ENCODE results near the gene SMPD1.

The SMPD1 gene

GRCh38 chr11:6389905-6390717 is at the start of gene SMPD1:
SMPD1 (plus strand) TSS chr11:6390474; CDS start chr11:6390599, 125 bp downstream.
- no peak for TF ChIP-seq CTCF (IDR thresholded peaks at IDR 0.05; ENCODE audit: low read depth, low read length)

GRCh38 chr11:6345366-6345765 is 44.9 kb upstream of the SMPD1 start:
- no peaks in the 10 kb centered on the region for H3K36me3 ChIP-seq
- peaks cover 22% of the 10 kb centered on the region for H3K27me3 ChIP-seq (ENCODE audit: insufficient read depth, low read depth, severe bottlenecking)
- H3K9me3 ChIP-seq (ENCODE audit: severe bottlenecking), result no peaks in the 10 kb centered on the region
- H3K4me3 ChIP-seq (ENCODE audit: low read depth, low read length), result no peak overlapping the region
- no peak for DNase-seq
- no peak for TF ChIP-seq CTCF (IDR thresholded peaks at IDR 0.05; ENCODE audit: low read depth, low read length)
- no peak overlapping the region for H3K27ac ChIP-seq

More at GRCh38 chr11:6389905-6390717, at the start of gene SMPD1:
- peak; percentile 93 for DNase-seq
- peak within 1 kb of the TSS; percentile 73 for H3K27ac ChIP-seq
- H3K27me3 ChIP-seq (ENCODE audit: insufficient read depth, low read depth, severe bottlenecking), result no peaks in the 10 kb centered on the region
- H3K4me3 ChIP-seq (ENCODE audit: low read depth, low read length), result peak within 1 kb of the TSS; percentile 67
- no peaks in the 10 kb centered on the region for H3K9me3 ChIP-seq (ENCODE audit: severe bottlenecking)
- H3K36me3 ChIP-seq, result no peaks in the 10 kb centered on the region

- H3K36me3 ChIP-seq, result no peaks in the 10 kb centered on the region
- DNase-seq, result no peak
- H3K9me3 ChIP-seq (ENCODE audit: severe bottlenecking), result no peaks in the 10 kb centered on the region
- no peak for TF ChIP-seq CTCF (IDR thresholded peaks at IDR 0.05; ENCODE audit: low read depth, low read length)
- no peak overlapping the region for H3K27ac ChIP-seq
- no peak overlapping the region for H3K4me3 ChIP-seq (ENCODE audit: low read depth, low read length)
- no peaks in the 10 kb centered on the region for H3K27me3 ChIP-seq (ENCODE audit: insufficient read depth, low read depth, severe bottlenecking)
These were observed 40.2 kb upstream of the SMPD1 start for GRCh38 chr11:6350043-6350442.

GRCh38 chr11:6350486-6350885 is 39.8 kb upstream of the SMPD1 start:
- TF ChIP-seq CTCF (IDR thresholded peaks at IDR 0.05; ENCODE audit: low read depth, low read length), result no peak
- no peak for DNase-seq
- Histone ChIP-seq H3K27ac (no peak overlapping the region), H3K36me3 (no peaks in the 10 kb centered on the region), H3K27me3 (ENCODE audit: insufficient read depth, low read depth, severe bottlenecking) (no peaks in the 10 kb centered on the region), H3K9me3 (ENCODE audit: severe bottlenecking) (no peaks in the 10 kb centered on the region), H3K4me3 (ENCODE audit: low read depth, low read length) (no peak overlapping the region)

- no peaks in the 10 kb centered on the region for H3K27me3 ChIP-seq (ENCODE audit: insufficient read depth, low read depth, severe bottlenecking)
- H3K4me3 ChIP-seq (ENCODE audit: low read depth, low read length), result no peak overlapping the region
- H3K27ac ChIP-seq, result no peak overlapping the region
- TF ChIP-seq CTCF (IDR thresholded peaks at IDR 0.05; ENCODE audit: low read depth, low read length), result no peak
- H3K36me3 ChIP-seq, result no peaks in the 10 kb centered on the region
- no peaks in the 10 kb centered on the region for H3K9me3 ChIP-seq (ENCODE audit: severe bottlenecking)
- no peak for DNase-seq
These were observed 38.4 kb upstream of the SMPD1 start for GRCh38 chr11:6351782-6352382.

Data from WERI-Rb-1 (cell line).